Breast epithelium (tissue), 4 donors: ENCODE data around the gene ADGRL4. TPM values are rescaled to one million over a fixed set of nuclear protein-coding genes. Genes with fewer than 3 reads are reported as not detected.

Source experiments
- DNase-seq, 2 donors: peaks; one replicate each; pipeline ENCODE4 v3.0.0-alpha.2; 2019; ENCODE audit warnings: low spot score in 2 of 2
- H3K27ac ChIP-seq, 2 donors: fragments of 200-600 bp; sonication (generic) in 1 of 2; one replicate each; pipeline ENCODE4 v1.5.1; 2016 to 2019; ENCODE audit warnings: mild to moderate bottlenecking in 1 of 2
- H3K27me3 ChIP-seq, 2 donors: fragments of 200-600 bp; sonication (generic) in 1 of 2; one replicate each; pipeline versions ENCODE4 v1.5.1 to v1.6.0; 2017 to 2019; ENCODE audit warnings: control low read depth in 1 of 2, mild to moderate bottlenecking in 1 of 2
- H3K36me3 ChIP-seq: fragments of 200-600 bp; one replicate; pipeline ENCODE4 v1.5.1; 2019
- H3K4me1 ChIP-seq, 2 donors: fragments of 200-600 bp; sonication (generic); one replicate each; pipeline ENCODE4 v1.5.1; 2016 to 2019; ENCODE audit warnings: control low read depth in 1 of 2
- H3K4me3 ChIP-seq, 3 donors: fragments of 200-600 bp; sonication (generic); 1 replicate in 2 of 3; 2 replicates in 1 of 3; pipeline ENCODE4 v1.5.1; 2016 to 2019; ENCODE audit warnings: mild to moderate bottlenecking in 3 of 3, moderate library complexity in 2 of 3
- H3K9me3 ChIP-seq, 2 donors: fragments of 200-600 bp; sonication (generic) in 1 of 2; one replicate each; pipeline ENCODE4 v1.5.1; 2016 to 2019; ENCODE audit warnings: control low read depth in 1 of 2
- POLR2A ChIP-seq: fragments of 450-650 bp; IDR thresholded peaks from one replicate; pipeline ENCODE4 v1.6.1; 2016; ENCODE audit warnings: antibody characterized with exemption, mild to moderate bottlenecking, moderate library complexity
- POLR2AphosphoS5 ChIP-seq, 3 donors: sonication (generic); formaldehyde crosslinking; IDR thresholded peaks; one replicate each; pipeline ENCODE4 v1.6.1; 2017; ENCODE audit warnings: antibody characterized with exemption in 3 of 3
- intact Hi-C: fragments of 100-400 bp; cut with DNase I; formaldehyde crosslinking; loops from one replicate; pipeline ENCODE4 v1.15.1; 2023; ENCODE audit warnings: low total_unique reads
- total RNA-seq, 3 donors: library from RNA; depleted of rRNA; stranded (reverse); fragments of >200 nt; gene quantifications; one replicate each; pipeline ENCODE4 v1.1.0, GENCODE V29; 2016
- TF ChIP-seq, protein P1 (sequence below), 3 donors: fragments of 450-650 bp; IDR thresholded peaks; one replicate each; pipeline ENCODE4 v1.5.1; 2016 to 2017; ENCODE audit warnings: antibody characterized with exemption in 3 of 3, mild to moderate bottlenecking in 3 of 3, moderate library complexity in 3 of 3

Gene ADGRL4
- total RNA-seq, 3 donors from 2014 or later = 21.2 to 74.4 (median 43.4) TPM

DNA sequence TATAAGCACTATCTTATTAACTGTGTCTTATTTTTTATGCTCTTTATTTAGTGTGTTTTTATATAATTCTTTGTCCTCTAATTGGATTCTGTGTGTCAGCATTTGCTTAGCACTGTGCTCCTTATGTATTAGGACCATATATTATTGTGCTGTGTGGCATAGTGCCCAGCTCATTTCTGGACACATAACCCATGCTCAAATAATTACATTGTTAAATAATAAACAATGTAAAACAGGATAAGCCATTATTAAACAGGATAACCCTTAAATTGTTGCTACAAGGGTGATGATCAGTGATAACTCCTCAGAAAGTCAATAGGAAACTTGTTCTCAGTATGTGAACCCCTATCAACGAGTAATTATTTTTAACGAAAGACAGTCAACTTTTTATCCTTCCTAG is 150.4 kb downstream of the ADGRL4 start:
- H3K9me3 ChIP-seq = no peaks in the 10 kb centered on the region
- no peaks in the 10 kb centered on the region for H3K36me3 ChIP-seq
- intact Hi-C loops = no loop called here
- no peak overlapping the region for H3K27ac ChIP-seq
- no peaks in the 10 kb centered on the region for H3K4me1 ChIP-seq
- no peak for DNase-seq
- TF ChIP-seq POLR2A (no peak), POLR2AphosphoS5 (IDR thresholded peaks at IDR 0.05) (no peak)
- TF ChIP-seq, protein P1, sequence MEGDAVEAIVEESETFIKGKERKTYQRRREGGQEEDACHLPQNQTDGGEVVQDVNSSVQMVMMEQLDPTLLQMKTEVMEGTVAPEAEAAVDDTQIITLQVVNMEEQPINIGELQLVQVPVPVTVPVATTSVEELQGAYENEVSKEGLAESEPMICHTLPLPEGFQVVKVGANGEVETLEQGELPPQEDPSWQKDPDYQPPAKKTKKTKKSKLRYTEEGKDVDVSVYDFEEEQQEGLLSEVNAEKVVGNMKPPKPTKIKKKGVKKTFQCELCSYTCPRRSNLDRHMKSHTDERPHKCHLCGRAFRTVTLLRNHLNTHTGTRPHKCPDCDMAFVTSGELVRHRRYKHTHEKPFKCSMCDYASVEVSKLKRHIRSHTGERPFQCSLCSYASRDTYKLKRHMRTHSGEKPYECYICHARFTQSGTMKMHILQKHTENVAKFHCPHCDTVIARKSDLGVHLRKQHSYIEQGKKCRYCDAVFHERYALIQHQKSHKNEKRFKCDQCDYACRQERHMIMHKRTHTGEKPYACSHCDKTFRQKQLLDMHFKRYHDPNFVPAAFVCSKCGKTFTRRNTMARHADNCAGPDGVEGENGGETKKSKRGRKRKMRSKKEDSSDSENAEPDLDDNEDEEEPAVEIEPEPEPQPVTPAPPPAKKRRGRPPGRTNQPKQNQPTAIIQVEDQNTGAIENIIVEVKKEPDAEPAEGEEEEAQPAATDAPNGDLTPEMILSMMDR (IDR thresholded peaks at IDR 0.05) = no peak
- no peaks in the 10 kb centered on the region for H3K27me3 ChIP-seq
- H3K4me3 ChIP-seq = no peak overlapping the region

DNA sequence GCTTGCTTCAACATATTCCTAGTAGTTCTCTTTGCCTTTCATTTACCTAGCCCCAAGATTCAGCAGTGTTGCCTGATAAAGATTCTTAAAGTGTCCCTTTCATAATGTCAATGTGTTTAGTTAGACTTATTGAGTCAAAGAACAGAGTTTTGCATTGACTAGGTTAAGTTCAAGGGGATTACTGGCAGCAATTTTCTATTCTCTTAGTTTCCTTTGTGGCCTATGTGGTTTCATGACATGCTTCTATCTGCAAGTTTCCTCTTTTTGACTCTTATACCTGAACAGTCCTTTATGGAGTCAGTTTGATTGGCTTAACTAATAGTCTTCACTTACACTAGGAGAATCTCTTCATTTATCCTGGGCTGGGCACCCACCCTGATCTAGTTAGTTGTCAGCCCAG is 151.3 kb downstream of the ADGRL4 start:
- no peak overlapping the region for H3K27ac ChIP-seq
- no peaks in the 10 kb centered on the region for H3K4me1 ChIP-seq
- intact Hi-C loops = no loop called here
- no peak for TF ChIP-seq POLR2AphosphoS5 (IDR thresholded peaks at IDR 0.05)
- no peak for TF ChIP-seq POLR2A
- TF ChIP-seq, protein P1 (IDR thresholded peaks at IDR 0.05) = no peak
- H3K36me3 ChIP-seq = no peaks in the 10 kb centered on the region
- no peaks in the 10 kb centered on the region for H3K27me3 ChIP-seq
- H3K9me3 ChIP-seq = no peaks in the 10 kb centered on the region
- H3K4me3 ChIP-seq = no peak overlapping the region
- no peak for DNase-seq

DNA sequence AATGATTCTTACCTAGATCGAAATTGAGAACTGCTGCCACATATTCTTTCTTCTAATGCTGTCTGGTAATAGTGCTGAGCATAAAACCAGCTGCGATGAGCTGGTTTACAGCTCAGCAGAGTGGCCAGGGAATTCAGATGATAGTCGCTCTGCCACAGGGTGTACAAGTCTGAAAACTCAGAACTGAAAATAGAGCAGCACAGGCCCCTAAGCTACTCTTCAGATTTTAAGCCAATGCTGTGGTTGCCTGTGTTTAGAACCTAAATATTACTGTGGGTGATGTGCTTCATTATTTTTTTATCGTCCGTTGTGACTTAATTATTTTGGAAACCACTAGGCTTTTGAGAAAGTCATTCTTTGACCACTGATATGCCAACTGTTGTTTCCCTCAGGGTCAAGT is 152.0 kb downstream of the ADGRL4 start:
- no peak overlapping the region for H3K27ac ChIP-seq
- no peaks in the 10 kb centered on the region for H3K4me1 ChIP-seq
- TF ChIP-seq, protein P1 (IDR thresholded peaks at IDR 0.05) = no peak
- TF ChIP-seq POLR2A (no peak), POLR2AphosphoS5 (IDR thresholded peaks at IDR 0.05) (no peak)
- DNase-seq = no peak
- H3K9me3 ChIP-seq = no peaks in the 10 kb centered on the region
- no peaks in the 10 kb centered on the region for H3K36me3 ChIP-seq
- no peak overlapping the region for H3K4me3 ChIP-seq
- intact Hi-C loops = no loop called here
- no peaks in the 10 kb centered on the region for H3K27me3 ChIP-seq

DNA sequence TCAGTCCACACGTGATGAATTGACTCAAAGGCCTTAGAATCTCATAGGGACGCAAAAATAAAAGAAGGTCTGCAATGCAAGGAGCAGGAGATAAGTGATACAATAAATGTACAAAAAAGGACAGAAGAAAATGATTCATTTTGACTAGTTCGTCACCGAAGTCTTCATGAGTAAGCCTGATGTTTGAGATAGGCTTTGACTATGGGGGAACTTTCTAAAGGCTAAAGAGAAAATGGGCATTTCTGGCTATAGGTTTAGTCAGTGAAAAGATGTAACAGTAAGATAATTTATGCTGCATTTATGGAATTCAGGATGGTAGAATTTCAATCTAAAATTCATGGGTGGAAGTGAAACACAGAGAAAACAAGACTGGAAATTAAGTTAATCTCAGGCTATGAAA is 163.0 kb downstream of the ADGRL4 start:
- TF ChIP-seq POLR2A (no peak), POLR2AphosphoS5 (IDR thresholded peaks at IDR 0.05) (no peak)
- TF ChIP-seq, protein P1 (IDR thresholded peaks at IDR 0.05) = no peak
- no peaks in the 10 kb centered on the region for H3K27me3 ChIP-seq
- no peaks in the 10 kb centered on the region for H3K9me3 ChIP-seq
- H3K27ac ChIP-seq = no peak overlapping the region
- no peak for DNase-seq
- H3K4me1 ChIP-seq = no peaks in the 10 kb centered on the region
- intact Hi-C loops = no loop called here
- no peaks in the 10 kb centered on the region for H3K36me3 ChIP-seq
- no peak overlapping the region for H3K4me3 ChIP-seq

DNA sequence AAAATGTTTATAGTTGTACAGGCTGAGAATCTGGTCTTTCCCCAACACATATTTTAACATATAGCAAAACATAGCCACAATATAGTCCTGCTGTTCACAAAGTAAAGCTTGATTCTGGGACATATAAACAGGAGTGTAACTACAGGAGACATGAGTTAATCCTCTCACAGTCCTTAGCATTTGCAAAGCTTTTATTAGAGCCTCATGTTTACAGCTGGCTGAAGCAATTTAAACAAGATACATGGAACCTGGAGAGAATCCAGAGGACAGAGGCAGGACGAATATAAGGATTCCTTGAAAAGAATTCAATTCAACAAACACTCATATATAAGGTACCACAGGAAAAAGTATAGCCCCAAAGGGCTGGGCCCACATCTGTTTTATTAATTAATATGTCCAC is 163.4 kb downstream of the ADGRL4 start:
- H3K9me3 ChIP-seq = no peaks in the 10 kb centered on the region
- no peaks in the 10 kb centered on the region for H3K4me1 ChIP-seq
- no peaks in the 10 kb centered on the region for H3K36me3 ChIP-seq
- intact Hi-C loops = no loop called here
- no peak overlapping the region for H3K27ac ChIP-seq
- TF ChIP-seq POLR2A (no peak), POLR2AphosphoS5 (IDR thresholded peaks at IDR 0.05) (no peak)
- TF ChIP-seq, protein P1 (IDR thresholded peaks at IDR 0.05) = no peak
- no peak for DNase-seq
- H3K27me3 ChIP-seq = no peaks in the 10 kb centered on the region
- no peak overlapping the region for H3K4me3 ChIP-seq
